ENCODE results near the gene GPR162.

Gene GPR162

GRCh38 chr12:6796576-6796975 is 25.0 kb upstream of the GPR162 start:
- DNase-seq (ENCODE audit: low read depth): no peak
- TF ChIP-seq, protein P1, sequence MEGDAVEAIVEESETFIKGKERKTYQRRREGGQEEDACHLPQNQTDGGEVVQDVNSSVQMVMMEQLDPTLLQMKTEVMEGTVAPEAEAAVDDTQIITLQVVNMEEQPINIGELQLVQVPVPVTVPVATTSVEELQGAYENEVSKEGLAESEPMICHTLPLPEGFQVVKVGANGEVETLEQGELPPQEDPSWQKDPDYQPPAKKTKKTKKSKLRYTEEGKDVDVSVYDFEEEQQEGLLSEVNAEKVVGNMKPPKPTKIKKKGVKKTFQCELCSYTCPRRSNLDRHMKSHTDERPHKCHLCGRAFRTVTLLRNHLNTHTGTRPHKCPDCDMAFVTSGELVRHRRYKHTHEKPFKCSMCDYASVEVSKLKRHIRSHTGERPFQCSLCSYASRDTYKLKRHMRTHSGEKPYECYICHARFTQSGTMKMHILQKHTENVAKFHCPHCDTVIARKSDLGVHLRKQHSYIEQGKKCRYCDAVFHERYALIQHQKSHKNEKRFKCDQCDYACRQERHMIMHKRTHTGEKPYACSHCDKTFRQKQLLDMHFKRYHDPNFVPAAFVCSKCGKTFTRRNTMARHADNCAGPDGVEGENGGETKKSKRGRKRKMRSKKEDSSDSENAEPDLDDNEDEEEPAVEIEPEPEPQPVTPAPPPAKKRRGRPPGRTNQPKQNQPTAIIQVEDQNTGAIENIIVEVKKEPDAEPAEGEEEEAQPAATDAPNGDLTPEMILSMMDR (IDR thresholded peaks at IDR 0.05; ENCODE audit: control insufficient read depth, insufficient read depth, low read depth, low read length, missing control alignments): no peak
- no peak overlapping the region for H3K4me3 ChIP-seq (ENCODE audit: control insufficient read depth, low read depth, low read length)

DNA sequence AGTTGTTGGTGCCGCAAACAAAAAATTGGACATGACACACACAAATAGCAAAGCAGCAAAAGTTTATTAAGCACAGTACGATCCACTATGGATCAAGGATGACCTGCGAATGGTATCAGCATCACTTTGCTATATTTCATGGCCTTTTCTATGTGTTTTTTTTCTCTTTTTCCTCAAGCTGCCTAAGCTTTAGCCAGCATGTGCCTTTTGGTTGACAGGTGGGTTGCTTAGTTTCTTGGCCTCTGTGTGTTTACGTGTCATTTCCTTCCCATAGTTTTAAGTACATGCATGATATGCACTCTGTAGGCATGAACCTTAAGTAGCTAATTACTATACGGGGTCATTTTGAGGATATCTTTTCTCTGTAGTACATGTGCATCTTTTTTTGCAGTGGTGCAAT is 22.5 kb upstream of the GPR162 start:
- TF ChIP-seq, protein P1 (IDR thresholded peaks at IDR 0.05; ENCODE audit: control insufficient read depth, insufficient read depth, low read depth, low read length, missing control alignments): no peak
- H3K4me3 ChIP-seq (ENCODE audit: control insufficient read depth, low read depth, low read length): no peak overlapping the region
- DNase-seq (ENCODE audit: low read depth): no peak

DNA sequence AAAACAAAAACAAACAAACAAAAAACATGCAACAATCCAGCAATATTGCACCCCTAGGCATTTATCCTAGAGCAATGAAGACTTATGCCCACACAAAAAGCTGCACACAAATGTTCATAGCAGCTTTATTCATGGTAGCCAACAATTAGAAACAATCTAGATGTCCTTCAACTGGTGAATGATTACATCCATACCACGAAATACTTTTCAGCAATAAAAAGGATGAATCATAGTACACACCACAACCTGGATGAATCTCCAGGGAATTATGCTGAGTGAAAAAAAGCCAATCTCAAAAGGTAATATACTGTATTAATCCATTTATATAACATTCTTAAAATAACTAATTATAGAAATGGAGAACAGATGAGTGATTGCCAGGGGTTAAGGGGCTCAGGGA is 14.5 kb upstream of the GPR162 start:
- TF ChIP-seq, protein P1 (IDR thresholded peaks at IDR 0.05; ENCODE audit: control insufficient read depth, insufficient read depth, low read depth, low read length, missing control alignments): no peak
- H3K4me3 ChIP-seq (ENCODE audit: control insufficient read depth, low read depth, low read length): no peak overlapping the region
- no peak for DNase-seq (ENCODE audit: low read depth)

- no peak overlapping the region for H3K4me3 ChIP-seq (ENCODE audit: control insufficient read depth, low read depth, low read length)
- TF ChIP-seq, protein P1 (IDR thresholded peaks at IDR 0.05; ENCODE audit: control insufficient read depth, insufficient read depth, low read depth, low read length, missing control alignments): no peak
- no peak for DNase-seq (ENCODE audit: low read depth)
These were observed 12.6 kb upstream of the GPR162 start for GRCh38 chr12:6809056-6809455.

DNA sequence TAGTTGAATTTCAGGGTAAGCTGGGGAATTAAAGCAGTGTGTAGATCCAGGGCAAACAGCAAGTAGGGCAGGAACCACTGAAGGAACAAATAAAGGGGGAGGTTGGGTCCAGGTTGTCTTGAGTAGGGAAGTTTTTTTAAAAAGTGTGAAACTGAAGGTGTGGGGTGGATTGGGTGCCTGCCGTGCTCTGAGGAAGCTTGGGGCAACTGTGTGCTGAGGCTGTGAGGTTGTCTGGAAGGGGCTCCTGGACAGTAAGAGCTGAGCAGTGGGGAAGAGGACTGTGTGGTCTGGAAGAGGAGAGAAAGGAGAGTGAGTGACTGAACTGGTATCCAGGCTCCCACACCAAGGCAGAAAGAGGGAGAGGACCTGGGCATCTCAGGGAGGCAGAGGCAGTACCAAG is 10.9 kb upstream of the GPR162 start:
- no peak for DNase-seq (ENCODE audit: low read depth)
- TF ChIP-seq, protein P1 (IDR thresholded peaks at IDR 0.05; ENCODE audit: control insufficient read depth, insufficient read depth, low read depth, low read length, missing control alignments): no peak
- no peak overlapping the region for H3K4me3 ChIP-seq (ENCODE audit: control insufficient read depth, low read depth, low read length)

DNA sequence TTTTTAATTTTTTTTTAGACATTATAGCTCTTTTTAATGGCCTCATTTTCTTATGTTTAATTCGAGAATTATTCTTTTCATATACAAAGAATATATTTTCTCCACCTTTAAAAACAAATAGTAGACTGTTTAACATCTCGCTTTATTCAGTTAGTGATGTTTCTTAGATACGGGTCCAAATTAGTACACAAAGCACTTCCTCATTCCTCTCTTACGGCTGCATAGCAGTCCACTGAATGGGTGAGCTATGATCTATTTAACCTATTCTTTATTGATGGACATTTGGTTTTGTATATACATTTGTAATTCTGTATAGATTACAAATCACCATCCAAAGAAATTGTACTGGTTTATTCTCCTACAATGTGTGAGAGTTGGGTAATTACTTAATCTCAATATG is 8.3 kb upstream of the GPR162 start:
- H3K4me3 ChIP-seq (ENCODE audit: control insufficient read depth, low read depth, low read length): no peak overlapping the region
- DNase-seq (ENCODE audit: low read depth): no peak
- TF ChIP-seq, protein P1 (IDR thresholded peaks at IDR 0.05; ENCODE audit: control insufficient read depth, insufficient read depth, low read depth, low read length, missing control alignments): no peak

- no peak for DNase-seq (ENCODE audit: low read depth)
- no peak overlapping the region for H3K4me3 ChIP-seq (ENCODE audit: control insufficient read depth, low read depth, low read length)
- TF ChIP-seq, protein P1 (IDR thresholded peaks at IDR 0.05; ENCODE audit: control insufficient read depth, insufficient read depth, low read depth, low read length, missing control alignments): no peak
These were observed 5.0 kb upstream of the GPR162 start for GRCh38 chr12:6816598-6816997.
